ENCODE measurements around the gene PRKX.
"Not testable (repeated sequence)": the region's sequence is repeated elsewhere in the genome, so short reads cannot be mapped to it uniquely, and the experiment has no call there.

The PRKX gene

DNA sequence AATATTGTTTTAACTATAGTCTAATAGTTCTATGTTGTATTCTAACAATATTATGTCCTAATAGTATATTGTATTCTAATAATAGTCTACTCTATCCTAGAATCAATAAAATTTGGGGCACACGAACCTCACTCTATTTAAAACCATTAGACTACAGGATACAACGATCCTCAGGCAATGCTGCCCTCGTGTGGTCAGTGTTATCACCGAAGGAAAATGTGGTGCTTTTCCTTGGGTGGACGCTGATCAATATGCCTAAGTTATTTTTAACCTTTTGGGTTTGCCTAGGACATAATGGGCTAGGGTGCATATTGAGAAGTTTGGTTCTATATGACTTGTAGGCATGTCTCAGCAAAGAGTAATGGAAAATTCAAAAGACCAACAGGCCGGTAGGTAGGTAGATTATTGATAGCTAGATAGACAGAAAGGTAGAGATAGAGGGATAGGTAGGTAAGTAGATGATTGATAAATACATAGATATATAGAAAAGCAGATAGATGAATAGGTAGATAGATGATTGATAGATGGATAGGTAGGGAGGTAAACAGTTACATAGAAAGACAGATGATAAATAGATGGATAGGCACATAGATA is 75.1 kb downstream of the PRKX start:
- ChIA-PET POLR2A (no interaction called here), CTCF (interaction anchor here (1.4 kb wide), 1 partner anchor 14 kb away, joined by 3 read pairs; no protein-coding TSS in a partner anchor)
- peak; percentile 62 for DNase-seq (ENCODE audit: extremely low spot score)
- TF ChIP-seq, protein P1, sequence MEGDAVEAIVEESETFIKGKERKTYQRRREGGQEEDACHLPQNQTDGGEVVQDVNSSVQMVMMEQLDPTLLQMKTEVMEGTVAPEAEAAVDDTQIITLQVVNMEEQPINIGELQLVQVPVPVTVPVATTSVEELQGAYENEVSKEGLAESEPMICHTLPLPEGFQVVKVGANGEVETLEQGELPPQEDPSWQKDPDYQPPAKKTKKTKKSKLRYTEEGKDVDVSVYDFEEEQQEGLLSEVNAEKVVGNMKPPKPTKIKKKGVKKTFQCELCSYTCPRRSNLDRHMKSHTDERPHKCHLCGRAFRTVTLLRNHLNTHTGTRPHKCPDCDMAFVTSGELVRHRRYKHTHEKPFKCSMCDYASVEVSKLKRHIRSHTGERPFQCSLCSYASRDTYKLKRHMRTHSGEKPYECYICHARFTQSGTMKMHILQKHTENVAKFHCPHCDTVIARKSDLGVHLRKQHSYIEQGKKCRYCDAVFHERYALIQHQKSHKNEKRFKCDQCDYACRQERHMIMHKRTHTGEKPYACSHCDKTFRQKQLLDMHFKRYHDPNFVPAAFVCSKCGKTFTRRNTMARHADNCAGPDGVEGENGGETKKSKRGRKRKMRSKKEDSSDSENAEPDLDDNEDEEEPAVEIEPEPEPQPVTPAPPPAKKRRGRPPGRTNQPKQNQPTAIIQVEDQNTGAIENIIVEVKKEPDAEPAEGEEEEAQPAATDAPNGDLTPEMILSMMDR (IDR thresholded peaks at IDR 0.05; ENCODE audit: control extremely low read depth, extremely low read depth, low read depth, missing control alignments): peak; percentile 36

GRCh38 chrX:3636803-3637202 is 76.6 kb downstream of the PRKX start:
- TF ChIP-seq, protein P1 (IDR thresholded peaks at IDR 0.05; ENCODE audit: control extremely low read depth, extremely low read depth, low read depth, missing control alignments): no peak
- DNase-seq (ENCODE audit: extremely low spot score): no peak
- POLR2A ChIA-PET: no interaction called here
- CTCF ChIA-PET: interaction anchor here (1.4 kb wide), 1 partner anchor 15 kb away, joined by 3 read pairs; no protein-coding TSS in a partner anchor

- CTCF ChIA-PET: no interaction called here
- no peak for DNase-seq (ENCODE audit: extremely low spot score)
- POLR2A ChIA-PET: no interaction called here
- TF ChIP-seq, protein P1 (IDR thresholded peaks at IDR 0.05; ENCODE audit: control extremely low read depth, extremely low read depth, low read depth, missing control alignments): no peak
These were observed 82.3 kb downstream of the PRKX start for GRCh38 chrX:3631196-3631595.

DNA sequence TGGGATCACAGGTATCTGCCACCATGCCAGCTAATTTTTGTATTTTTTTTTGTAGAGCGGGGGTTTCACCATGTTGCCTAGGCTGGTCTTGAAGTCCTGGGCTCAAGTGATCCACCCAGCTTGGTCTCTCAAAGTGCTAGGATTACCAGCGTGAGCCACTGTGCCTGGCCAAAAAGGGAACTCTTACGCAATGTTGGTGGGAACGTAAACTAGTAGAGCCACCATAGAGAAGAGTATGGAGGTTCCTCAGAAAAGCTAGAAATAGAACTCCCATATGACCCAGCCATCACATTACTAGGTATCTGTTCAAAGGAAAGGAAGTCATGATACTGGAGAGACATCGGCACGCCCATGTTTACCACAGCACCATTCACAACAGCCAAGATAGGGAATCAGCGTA is 85.9 kb downstream of the PRKX start:
- TF ChIP-seq, protein P1 (IDR thresholded peaks at IDR 0.05; ENCODE audit: control extremely low read depth, extremely low read depth, low read depth, missing control alignments): no peak
- no peak for DNase-seq (ENCODE audit: extremely low spot score)
- POLR2A ChIA-PET: no interaction called here
- CTCF ChIA-PET: no interaction called here

- CTCF ChIA-PET: no interaction called here
- POLR2A ChIA-PET: no interaction called here
- no peak for DNase-seq (ENCODE audit: extremely low spot score)
- TF ChIP-seq, protein P1 (IDR thresholded peaks at IDR 0.05; ENCODE audit: control extremely low read depth, extremely low read depth, low read depth, missing control alignments): no peak
These were observed 92.0 kb downstream of the PRKX start for GRCh38 chrX:3621414-3621813.

DNA sequence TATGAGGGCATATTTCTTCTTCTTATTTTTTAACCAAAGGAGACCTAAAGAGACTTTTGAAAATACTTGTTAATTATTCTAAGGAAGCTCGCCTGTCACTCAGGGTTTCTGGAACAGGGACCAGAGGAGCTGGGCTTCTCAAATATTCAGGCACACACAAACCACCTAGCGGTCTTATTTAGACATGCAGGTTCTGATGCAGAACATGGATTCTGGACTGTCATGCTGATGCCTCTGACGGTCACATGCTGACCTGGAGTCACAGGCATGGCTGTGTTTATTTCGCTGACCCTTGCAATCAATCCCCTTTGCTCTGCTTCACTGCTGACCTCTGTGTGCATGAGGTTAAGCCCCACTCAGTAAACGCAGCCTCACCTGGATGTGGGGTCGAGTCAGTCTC is 101.7 kb downstream of the PRKX start:
- CTCF ChIA-PET; DNase-seq (ENCODE audit: extremely low spot score); POLR2A ChIA-PET: not testable (repeated sequence)

GRCh38 chrX:3609810-3610209 is 103.6 kb downstream of the PRKX start:
- TF ChIP-seq, protein P1 (IDR thresholded peaks at IDR 0.05; ENCODE audit: control extremely low read depth, extremely low read depth, low read depth, missing control alignments): no peak
- DNase-seq (ENCODE audit: extremely low spot score): no peak
- ChIA-PET CTCF (no interaction called here), POLR2A (no interaction called here)

Measured in GM10248 (cell line).